AG09309 (cell line): Measurements from ENCODE around the gene PABPN1L.

ENCODE experiments used
- DNase-seq: peaks from one replicate; pipeline ENCODE4 v3.0.0-alpha.2; 2010; ENCODE audit warnings: low read depth
- H3K4me3 ChIP-seq: 2 replicates; pipeline ENCODE4 v1.5.1; 2011; ENCODE audit warnings: mild to moderate bottlenecking, low read depth, low read length, moderate library complexity; ENCODE audit not compliant: control insufficient read depth
- TF ChIP-seq, protein P1 (sequence below): IDR thresholded peaks from 2 replicates; pipeline ENCODE4 v1.5.1; 2011; ENCODE audit warnings: mild to moderate bottlenecking, low read depth, low read length, inconsistent platforms; ENCODE audit not compliant: insufficient read depth, control insufficient read depth; ENCODE audit errors: missing control alignments

Gene PABPN1L

DNA sequence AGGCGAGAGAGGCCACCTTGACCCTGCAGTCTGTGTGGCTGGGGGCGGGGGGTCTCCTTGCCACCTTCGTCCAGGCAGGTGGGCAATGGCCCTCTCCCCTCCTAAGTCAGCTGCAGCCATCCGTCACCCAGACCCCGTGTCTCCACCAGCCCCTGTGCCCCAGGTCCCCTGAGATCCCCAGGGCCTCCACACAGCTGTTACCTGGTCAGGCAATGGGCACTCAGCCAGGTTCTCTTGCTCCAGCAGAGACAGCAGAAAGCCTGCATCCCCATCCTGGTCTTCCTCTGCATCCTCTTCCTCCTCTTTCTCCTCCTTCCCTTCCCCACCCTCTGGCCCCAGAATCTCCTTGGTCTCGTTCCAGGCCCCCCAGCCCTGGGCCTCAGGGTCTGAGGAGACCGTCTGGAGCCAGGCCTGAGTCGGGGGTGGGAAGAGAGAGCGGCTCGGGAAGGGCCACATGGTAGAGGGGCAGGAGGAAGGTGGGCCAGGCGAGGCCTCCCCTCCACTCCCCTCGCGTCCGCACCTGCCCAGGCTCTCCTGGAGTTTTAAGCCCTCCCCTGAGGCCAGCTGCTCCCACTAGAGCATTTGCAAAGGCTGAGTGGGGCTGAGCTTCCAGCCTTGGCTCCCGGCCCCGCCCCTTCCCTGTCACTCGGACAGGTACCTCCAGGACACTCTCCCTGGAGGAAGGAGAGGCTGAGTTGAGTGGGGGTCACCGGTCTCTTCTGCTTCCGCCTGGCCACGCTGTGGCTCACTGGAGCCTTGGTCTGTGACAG is at the start of gene PABPN1L:
Gene PABPN1L, minus strand, starts transcription at position 510 of the 770 bp plus-strand sequence. Its CDS starts 54 bp downstream, at position 456.
- DNase-seq = no peak
- TF ChIP-seq, protein P1, sequence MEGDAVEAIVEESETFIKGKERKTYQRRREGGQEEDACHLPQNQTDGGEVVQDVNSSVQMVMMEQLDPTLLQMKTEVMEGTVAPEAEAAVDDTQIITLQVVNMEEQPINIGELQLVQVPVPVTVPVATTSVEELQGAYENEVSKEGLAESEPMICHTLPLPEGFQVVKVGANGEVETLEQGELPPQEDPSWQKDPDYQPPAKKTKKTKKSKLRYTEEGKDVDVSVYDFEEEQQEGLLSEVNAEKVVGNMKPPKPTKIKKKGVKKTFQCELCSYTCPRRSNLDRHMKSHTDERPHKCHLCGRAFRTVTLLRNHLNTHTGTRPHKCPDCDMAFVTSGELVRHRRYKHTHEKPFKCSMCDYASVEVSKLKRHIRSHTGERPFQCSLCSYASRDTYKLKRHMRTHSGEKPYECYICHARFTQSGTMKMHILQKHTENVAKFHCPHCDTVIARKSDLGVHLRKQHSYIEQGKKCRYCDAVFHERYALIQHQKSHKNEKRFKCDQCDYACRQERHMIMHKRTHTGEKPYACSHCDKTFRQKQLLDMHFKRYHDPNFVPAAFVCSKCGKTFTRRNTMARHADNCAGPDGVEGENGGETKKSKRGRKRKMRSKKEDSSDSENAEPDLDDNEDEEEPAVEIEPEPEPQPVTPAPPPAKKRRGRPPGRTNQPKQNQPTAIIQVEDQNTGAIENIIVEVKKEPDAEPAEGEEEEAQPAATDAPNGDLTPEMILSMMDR = no peak
- no peak within 1 kb of the TSS for H3K4me3 ChIP-seq

- DNase-seq = no peak
- TF ChIP-seq, protein P1 = no peak
- H3K4me3 ChIP-seq = no peak overlapping the region
Measured at GRCh38 chr16:88915639-88916327, 49.3 kb upstream of the PABPN1L start.

DNA sequence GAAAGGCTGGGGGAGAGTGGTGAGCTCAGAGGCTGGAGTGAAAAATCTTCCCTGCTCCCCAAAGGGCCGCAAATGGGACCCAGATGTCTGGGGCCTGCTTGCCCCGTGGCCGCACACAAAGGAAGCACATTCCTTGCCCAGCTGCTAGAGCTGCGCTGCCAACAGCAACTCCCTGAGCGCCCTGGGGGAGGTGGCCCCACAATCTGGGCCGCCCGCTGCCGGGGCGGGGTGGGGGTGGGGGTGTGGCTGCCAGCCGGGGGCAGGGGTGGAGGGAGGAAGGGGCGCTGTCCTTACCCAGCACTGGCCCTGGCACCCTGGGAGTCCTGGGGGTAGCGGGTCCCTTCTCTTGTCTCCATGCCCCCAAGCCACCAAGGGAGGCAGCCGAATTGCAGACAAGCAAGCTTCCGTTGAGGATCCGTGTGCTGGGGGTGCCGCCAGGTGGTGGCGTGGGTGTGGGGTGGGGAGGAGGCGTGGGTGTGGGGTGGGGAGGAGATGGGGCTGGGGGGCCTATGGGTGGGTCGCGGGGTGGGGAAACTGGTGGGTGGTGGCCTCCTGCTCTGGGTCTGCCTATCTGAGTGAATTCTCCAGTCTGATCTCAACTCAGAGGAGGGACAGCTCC is 48.4 kb upstream of the PABPN1L start:
- TF ChIP-seq, protein P1 = no peak
- H3K4me3 ChIP-seq = no peak overlapping the region
- peak; percentile 32 for DNase-seq

DNA sequence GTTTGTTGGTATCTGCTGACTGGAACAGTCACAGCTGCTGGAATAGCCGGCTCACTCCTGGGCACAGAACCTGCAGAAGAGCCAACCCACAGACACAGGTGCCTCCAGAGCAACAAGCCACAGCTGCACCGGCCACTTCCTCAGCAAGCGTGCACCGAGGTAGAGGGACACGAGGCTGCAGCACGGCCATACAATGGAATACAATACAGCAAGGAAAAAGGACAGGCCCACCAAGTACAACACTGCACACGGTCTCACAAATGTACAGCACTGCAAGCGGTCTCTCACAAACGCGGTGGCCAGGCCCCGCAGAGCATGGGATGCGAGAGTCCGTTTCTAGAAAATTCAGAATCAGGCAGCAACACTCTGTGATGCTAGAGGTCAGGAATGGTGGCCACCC is 47.4 kb upstream of the PABPN1L start:
- TF ChIP-seq, protein P1 = no peak
- H3K4me3 ChIP-seq = no peak overlapping the region
- no peak for DNase-seq

DNA sequence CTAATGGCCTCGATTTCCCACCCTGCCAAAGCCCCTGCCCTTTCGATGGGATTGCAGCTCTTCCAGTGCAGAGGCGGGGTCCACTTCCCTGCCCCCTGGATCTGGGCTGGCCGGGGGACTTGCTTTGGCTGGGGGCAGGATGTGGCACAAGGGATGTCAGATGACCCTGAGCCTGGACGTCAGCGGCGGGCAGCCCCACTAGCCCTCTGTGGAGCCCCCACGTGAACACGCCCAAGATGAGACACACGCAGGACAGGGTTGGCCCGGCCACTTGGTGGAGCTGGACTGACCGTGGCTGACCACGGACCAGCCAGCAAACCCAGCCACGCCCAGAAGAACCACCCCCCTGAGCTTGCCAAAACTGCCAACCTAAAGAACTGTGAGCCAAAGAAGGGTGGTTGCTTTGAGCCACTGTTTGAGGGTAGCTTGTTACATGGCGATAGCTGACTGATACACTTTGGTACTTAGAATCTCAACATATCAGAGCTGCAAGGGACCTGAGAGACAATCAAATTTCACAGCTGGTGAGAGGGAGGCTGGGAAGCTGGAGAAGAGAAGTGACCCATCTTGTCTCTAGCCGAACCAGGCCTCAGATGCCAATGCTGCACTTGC is 46.6 kb upstream of the PABPN1L start:
- no peak for DNase-seq
- no peak overlapping the region for H3K4me3 ChIP-seq
- TF ChIP-seq, protein P1 = no peak

DNA sequence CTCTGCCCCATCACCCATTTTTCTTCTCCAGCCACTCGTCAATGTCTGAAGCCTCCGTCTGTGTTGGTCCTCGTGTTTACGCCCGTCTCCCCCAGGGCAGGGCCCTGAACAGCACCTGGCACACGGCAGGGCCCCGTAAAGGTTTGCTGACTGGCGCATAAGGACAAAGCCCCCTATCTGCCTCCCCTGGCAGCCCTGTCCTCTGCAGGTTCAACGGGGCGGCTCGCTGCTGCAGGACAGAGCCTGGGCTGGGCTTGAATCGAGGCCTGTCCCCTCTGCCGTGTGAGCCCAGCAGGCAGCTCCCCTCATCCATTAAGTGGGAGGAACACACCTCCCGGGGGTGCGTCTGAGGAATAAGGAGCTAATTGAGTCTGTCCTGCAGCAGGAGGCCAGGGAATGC is 46.1 kb upstream of the PABPN1L start:
- DNase-seq = no peak

More for the DNA sequence above, 46.1 kb upstream of the PABPN1L start:
- no peak overlapping the region for H3K4me3 ChIP-seq
- TF ChIP-seq, protein P1 = no peak
